ENCODE data around the gene ZNF22. TPM values are rescaled to one million over a fixed set of nuclear protein-coding genes. Genes with fewer than 3 reads are reported as not detected.

The ZNF22 gene
- total and polyA plus RNA-seq, 2 experiments from 2014 or later: 25.9 to 32.2 TPM

DNA sequence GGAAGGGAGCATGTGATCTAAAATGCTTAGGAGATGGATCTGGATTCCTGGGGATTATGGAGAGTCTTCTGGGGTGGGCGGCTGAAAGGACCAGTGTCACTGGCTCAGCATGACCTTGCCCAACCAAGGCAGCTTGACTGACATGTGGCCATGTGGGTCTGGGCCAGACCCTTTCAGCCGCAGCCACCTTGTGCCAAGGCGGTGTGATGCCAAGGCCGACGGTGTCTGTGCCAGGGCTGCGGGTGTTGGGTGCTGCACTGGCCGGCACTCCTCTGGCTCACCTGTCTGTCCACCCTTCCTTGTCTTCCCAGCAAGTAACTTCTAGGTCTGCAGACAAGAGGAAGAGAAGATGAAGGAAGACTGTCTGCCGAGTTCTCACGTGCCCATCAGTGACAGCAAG, 30.9 kb upstream of the ZNF22 start:
- Histone ChIP-seq H3K36me3 (replicated peaks; ENCODE audit: insufficient read depth, low read depth) (no peaks in the 10 kb centered on the region), H3K9me3 (ENCODE audit: low read depth) (no peaks in the 10 kb centered on the region), H3K9me2 (replicated peaks; ENCODE audit: insufficient read depth) (no peaks in the 10 kb centered on the region), H3K79me2 (peaks cover 15% of the 10 kb centered on the region), H3K27ac (no peak overlapping the region), H3K4me3 (no peak overlapping the region), H3K4me1 (ENCODE audit: insufficient read depth) (peaks cover 42% of the 10 kb centered on the region), H2AFZ (no peak overlapping the region), H3K4me2 (no peak overlapping the region), H4K20me1 (ENCODE audit: insufficient read depth, poor library complexity, severe bottlenecking) (no peaks in the 10 kb centered on the region), H3K27me3 (no peaks in the 10 kb centered on the region)
- DNase-seq (ENCODE audit: low spot score): no peak
- 95% methylated on average over 9 of the region's 9 CpGs for WGBS (ENCODE audit: low lambda C conversion rate, missing lambda C conversion rate)
- no peak for TF ChIP-seq EZH2 (IDR thresholded peaks at IDR 0.05; ENCODE audit: borderline replicate concordance)
- no peak for TF ChIP-seq CTCF (IDR thresholded peaks at IDR 0.05; ENCODE audit: poor library complexity)
- no peak for TF ChIP-seq EZH2phosphoT487 (IDR thresholded peaks at IDR 0.05; ENCODE audit: low read depth, severe bottlenecking, unreplicated experiment)

GRCh38 chr10:44970812-44971395, 29.8 kb upstream of the ZNF22 start:
- Histone ChIP-seq H3K36me3 (replicated peaks; ENCODE audit: insufficient read depth, low read depth) (no peaks in the 10 kb centered on the region), H3K79me2 (peaks cover 15% of the 10 kb centered on the region), H4K20me1 (ENCODE audit: insufficient read depth, poor library complexity, severe bottlenecking) (no peaks in the 10 kb centered on the region), H3K9me2 (replicated peaks; ENCODE audit: insufficient read depth) (no peaks in the 10 kb centered on the region), H3K4me1 (ENCODE audit: insufficient read depth) (peaks cover 36% of the 10 kb centered on the region), H3K27ac (no peak overlapping the region), H3K9me3 (ENCODE audit: low read depth) (no peaks in the 10 kb centered on the region), H3K4me2 (no peak overlapping the region), H3K4me3 (no peak overlapping the region), H3K27me3 (no peaks in the 10 kb centered on the region), H2AFZ (no peak overlapping the region)
- WGBS (ENCODE audit: low lambda C conversion rate, missing lambda C conversion rate): 95% methylated on average over 8 of the region's 8 CpGs
- no peak for DNase-seq (ENCODE audit: low spot score)
- TF ChIP-seq CTCF (IDR thresholded peaks at IDR 0.05; ENCODE audit: poor library complexity) (no peak), EZH2phosphoT487 (IDR thresholded peaks at IDR 0.05; ENCODE audit: low read depth, severe bottlenecking, unreplicated experiment) (no peak), EZH2 (IDR thresholded peaks at IDR 0.05; ENCODE audit: borderline replicate concordance) (no peak)

GRCh38 chr10:44971434-44971833, 29.3 kb upstream of the ZNF22 start:
- Histone ChIP-seq H2AFZ (no peak overlapping the region), H3K79me2 (peaks cover 15% of the 10 kb centered on the region), H3K4me1 (ENCODE audit: insufficient read depth) (peaks cover 34% of the 10 kb centered on the region), H3K4me2 (no peak overlapping the region), H3K27me3 (no peaks in the 10 kb centered on the region), H3K36me3 (replicated peaks; ENCODE audit: insufficient read depth, low read depth) (no peaks in the 10 kb centered on the region), H3K4me3 (no peak overlapping the region), H3K27ac (no peak overlapping the region), H3K9me2 (replicated peaks; ENCODE audit: insufficient read depth) (no peaks in the 10 kb centered on the region), H4K20me1 (ENCODE audit: insufficient read depth, poor library complexity, severe bottlenecking) (no peaks in the 10 kb centered on the region), H3K9me3 (ENCODE audit: low read depth) (no peaks in the 10 kb centered on the region)
- 93% methylated on average over 11 of the region's 11 CpGs for WGBS (ENCODE audit: low lambda C conversion rate, missing lambda C conversion rate)
- TF ChIP-seq CTCF (IDR thresholded peaks at IDR 0.05; ENCODE audit: poor library complexity) (no peak), EZH2phosphoT487 (IDR thresholded peaks at IDR 0.05; ENCODE audit: low read depth, severe bottlenecking, unreplicated experiment) (no peak), EZH2 (IDR thresholded peaks at IDR 0.05; ENCODE audit: borderline replicate concordance) (no peak)
- no peak for DNase-seq (ENCODE audit: low spot score)

Data from hepatocyte (in vitro differentiated cells).